GM23248 (cell line): ENCODE data around the gene SCYL2.

ENCODE experiments used
- EZH2 ChIP-seq: fragments of 200-600 bp; sonication (generic); IDR thresholded peaks from 2 replicates; pipeline ENCODE4 v1.6.1; 2018; ENCODE audit warnings: antibody characterized with exemption, mild to moderate bottlenecking; ENCODE audit not compliant: insufficient read depth, poor library complexity, severe bottlenecking
- EZH2phosphoT487 ChIP-seq: fragments of 200-600 bp; sonication (generic); IDR thresholded peaks from 2 replicates; pipeline ENCODE4 v1.6.1; 2018; ENCODE audit warnings: antibody characterized with exemption, moderate library complexity, mild to moderate bottlenecking, low read depth; ENCODE audit not compliant: insufficient read depth

DNA sequence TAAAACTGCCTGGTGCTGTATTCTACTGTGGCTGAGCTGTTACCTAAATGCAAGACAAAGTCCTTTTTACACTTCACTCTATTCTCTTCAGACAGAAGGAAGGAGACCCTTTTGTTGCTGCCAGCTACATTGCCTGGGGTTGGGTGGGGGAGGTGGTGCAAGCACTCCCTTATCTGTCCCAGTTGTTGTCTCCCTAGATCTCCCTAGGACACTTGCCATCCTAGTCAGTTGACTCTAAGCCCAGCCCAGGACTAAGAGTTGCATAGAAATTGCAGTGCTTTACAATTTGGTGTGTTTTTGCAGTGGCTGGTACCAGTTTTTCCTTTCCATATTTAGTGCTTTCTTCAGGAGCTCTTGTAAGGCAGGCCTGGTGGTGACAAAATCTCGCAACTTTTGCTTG, 35.1 kb downstream of the SCYL2 start:
- TF ChIP-seq EZH2 (no peak), EZH2phosphoT487 (no peak)
